ENCODE results near the gene HSD11B1L.

DNA sequence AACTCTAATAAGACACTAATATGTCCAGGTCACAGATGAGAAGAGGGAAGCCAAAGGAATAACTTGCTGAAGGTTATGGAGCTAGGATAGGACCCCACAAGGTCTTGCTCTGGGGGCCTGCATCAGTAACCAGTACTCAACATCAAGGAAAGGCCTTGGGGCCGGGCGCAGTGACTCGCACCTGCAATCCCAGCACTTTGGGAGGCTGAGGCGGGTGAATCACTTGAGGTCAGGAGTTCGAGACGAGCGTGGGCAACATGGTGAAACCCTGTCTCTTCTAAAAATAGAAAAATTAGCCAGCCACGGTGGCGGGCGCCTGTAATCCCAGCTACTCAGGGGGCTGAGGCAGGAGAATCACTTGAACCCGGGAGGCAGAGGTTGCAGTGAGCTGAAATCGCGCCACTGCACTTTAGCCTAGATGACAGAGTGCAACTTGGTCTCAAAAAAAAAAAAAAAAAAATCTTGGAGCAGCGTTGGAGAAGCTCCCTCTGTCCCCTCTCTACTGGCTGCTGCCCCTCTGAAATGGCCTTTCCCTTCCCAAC lies 37.3 kb downstream of the HSD11B1L start:
- TF ChIP-seq, protein P1, sequence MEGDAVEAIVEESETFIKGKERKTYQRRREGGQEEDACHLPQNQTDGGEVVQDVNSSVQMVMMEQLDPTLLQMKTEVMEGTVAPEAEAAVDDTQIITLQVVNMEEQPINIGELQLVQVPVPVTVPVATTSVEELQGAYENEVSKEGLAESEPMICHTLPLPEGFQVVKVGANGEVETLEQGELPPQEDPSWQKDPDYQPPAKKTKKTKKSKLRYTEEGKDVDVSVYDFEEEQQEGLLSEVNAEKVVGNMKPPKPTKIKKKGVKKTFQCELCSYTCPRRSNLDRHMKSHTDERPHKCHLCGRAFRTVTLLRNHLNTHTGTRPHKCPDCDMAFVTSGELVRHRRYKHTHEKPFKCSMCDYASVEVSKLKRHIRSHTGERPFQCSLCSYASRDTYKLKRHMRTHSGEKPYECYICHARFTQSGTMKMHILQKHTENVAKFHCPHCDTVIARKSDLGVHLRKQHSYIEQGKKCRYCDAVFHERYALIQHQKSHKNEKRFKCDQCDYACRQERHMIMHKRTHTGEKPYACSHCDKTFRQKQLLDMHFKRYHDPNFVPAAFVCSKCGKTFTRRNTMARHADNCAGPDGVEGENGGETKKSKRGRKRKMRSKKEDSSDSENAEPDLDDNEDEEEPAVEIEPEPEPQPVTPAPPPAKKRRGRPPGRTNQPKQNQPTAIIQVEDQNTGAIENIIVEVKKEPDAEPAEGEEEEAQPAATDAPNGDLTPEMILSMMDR (IDR thresholded peaks at IDR 0.05) = no peak
- no peak for TF ChIP-seq POLR2A (IDR thresholded peaks at IDR 0.05)

All from adrenal gland (tissue), 5 donors.